HepG2 (cell line): ENCODE measurements around the gene EIF6. TPM values are rescaled to one million over a fixed set of nuclear protein-coding genes. Genes with fewer than 3 reads are reported as not detected.

Experiments
- DMAP1 ChIP-seq: IDR thresholded peaks from 2 replicates; pipeline ENCODE4 v1.6.1; 2016
- FOXA3 ChIP-seq: IDR thresholded peaks from 2 replicates; pipeline ENCODE4 v1.6.1; 2016; ENCODE audit warnings: missing genetic modification reagents, missing compliant biosample characterization
- ZSCAN25 ChIP-seq: sonication (generic); formaldehyde crosslinking; IDR thresholded peaks from 2 replicates; pipeline ENCODE4 v1.8.0; 2022; ENCODE audit warnings: mild to moderate bottlenecking, missing genetic modification reagents
- polyA plus RNA-seq, 8 experiments: library from polyadenylated mRNA; depleted of rRNA in 3 of 8; stranded (reverse) in 7 of 8; unstranded in 1 of 8; fragments of >200 nt; fragmentation: Illumina TruSeq in 4 of 8; extraction: Trizol in 4 of 8; gene quantifications; 2 replicates each; pipeline versions ENCODE4 v1.2.1 to v1.2.3, GENCODE V29; 2011 to 2016; ENCODE audit warnings: low read depth in 4 of 8, missing spikeins in 1 of 8, mixed read lengths in 1 of 8; ENCODE audit not compliant: insufficient read depth in 1 of 8
- total RNA-seq, 5 experiments: library from RNA; depleted of rRNA; stranded (reverse); fragments of >200 nt; fragmentation: Illumina TruSeq; extraction: Trizol; gene quantifications; 2 replicates each; pipeline ENCODE4 v1.2.3, GENCODE V29; 2016; ENCODE audit warnings: low read depth in 1 of 5
- TF ChIP-seq, protein P1 (sequence below): IDR thresholded peaks from 2 replicates; pipeline ENCODE4 v1.6.1; 2016; ENCODE audit warnings: missing compliant biosample characterization, missing genetic modification reagents, borderline replicate concordance
- TF ChIP-seq, protein P2 (sequence below): sonication (generic); formaldehyde crosslinking; conservative IDR thresholded peaks from 2 replicates; pipeline ENCODE4 v1.8.0; 2022; ENCODE audit warnings: mild to moderate bottlenecking, moderate library complexity, missing genetic modification reagents
- TF ChIP-seq, protein P3 (sequence below): sonication (generic); formaldehyde crosslinking; IDR thresholded peaks from 2 replicates; pipeline ENCODE4 v1.4.0; 2020; ENCODE audit warnings: missing genetic modification reagents, borderline replicate concordance
- TF ChIP-seq, protein P4 (sequence below): sonication (generic); formaldehyde crosslinking; conservative IDR thresholded peaks from 2 replicates; pipeline ENCODE4 v1.8.1; 2023; ENCODE audit warnings: missing genetic modification reagents
- TF ChIP-seq, protein P5 (sequence below): sonication (generic); formaldehyde crosslinking; conservative IDR thresholded peaks from 2 replicates; pipeline ENCODE4 v1.4.0; 2020; ENCODE audit warnings: mild to moderate bottlenecking, missing genetic modification reagents, moderate library complexity
- TF ChIP-seq, protein P6 (sequence below): sonication (generic); formaldehyde crosslinking; IDR thresholded peaks from 2 replicates; pipeline ENCODE4 v1.4.0; 2020; ENCODE audit warnings: missing genetic modification reagents, borderline replicate concordance

The EIF6 gene
- total and polyA plus RNA-seq, 2 of the 13 experiments (the other 11 are each of a cell fraction or from before 2014, with no cell fraction given): 462 to 466 TPM

DNA sequence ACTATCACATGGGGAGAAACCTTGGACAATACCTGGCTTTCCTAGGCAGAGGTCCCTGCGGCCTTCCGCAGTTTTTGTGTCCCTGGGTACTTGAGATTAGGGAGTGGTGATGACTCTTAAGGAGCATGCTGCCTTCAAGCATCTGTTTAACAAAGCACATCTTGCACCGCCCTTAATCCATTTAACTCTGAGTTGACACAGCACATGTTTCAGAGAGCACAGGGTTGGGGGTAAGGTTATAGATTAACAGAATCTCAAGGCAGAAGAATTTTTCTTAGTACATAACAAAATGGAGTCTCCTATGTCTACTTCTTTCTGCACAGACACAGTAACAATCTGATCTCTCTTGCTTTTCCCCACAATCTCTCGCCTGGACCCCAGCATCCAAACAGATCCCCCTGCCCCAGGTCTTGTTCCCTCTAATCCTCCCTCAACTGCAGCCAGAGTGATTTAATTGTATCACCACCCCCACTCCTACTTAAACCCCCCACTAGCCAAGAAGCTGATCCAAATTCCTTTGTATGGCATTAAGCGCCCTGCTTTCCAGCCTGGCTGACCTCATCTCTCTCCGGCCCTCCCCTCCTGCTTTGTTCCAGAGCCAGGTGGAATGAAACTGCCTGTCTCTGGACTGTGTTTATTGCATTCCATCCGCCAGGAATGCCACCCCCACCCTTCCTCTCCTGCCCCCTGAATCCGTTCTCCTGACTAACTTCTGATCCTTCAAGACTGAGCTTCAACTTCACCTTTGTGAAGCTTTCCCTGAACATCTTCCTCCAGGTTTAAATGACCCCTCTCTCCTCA, 21.6 kb downstream of the EIF6 start (continued):
- TF ChIP-seq, protein P1, sequence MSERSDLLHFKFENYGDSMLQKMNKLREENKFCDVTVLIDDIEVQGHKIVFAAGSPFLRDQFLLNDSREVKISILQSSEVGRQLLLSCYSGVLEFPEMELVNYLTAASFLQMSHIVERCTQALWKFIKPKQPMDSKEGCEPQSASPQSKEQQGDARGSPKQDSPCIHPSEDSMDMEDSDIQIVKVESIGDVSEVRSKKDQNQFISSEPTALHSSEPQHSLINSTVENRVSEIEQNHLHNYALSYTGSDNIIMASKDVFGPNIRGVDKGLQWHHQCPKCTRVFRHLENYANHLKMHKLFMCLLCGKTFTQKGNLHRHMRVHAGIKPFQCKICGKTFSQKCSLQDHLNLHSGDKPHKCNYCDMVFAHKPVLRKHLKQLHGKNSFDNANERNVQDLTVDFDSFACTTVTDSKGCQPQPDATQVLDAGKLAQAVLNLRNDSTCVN (CRISPR knock-in tag): peak; percentile 89; the same call in 1 of the 2 replicates
- peak; percentile 64; the same call in 1 of the 2 replicates for TF ChIP-seq DMAP1 (CRISPR knock-in tag)
- TF ChIP-seq, protein P2, sequence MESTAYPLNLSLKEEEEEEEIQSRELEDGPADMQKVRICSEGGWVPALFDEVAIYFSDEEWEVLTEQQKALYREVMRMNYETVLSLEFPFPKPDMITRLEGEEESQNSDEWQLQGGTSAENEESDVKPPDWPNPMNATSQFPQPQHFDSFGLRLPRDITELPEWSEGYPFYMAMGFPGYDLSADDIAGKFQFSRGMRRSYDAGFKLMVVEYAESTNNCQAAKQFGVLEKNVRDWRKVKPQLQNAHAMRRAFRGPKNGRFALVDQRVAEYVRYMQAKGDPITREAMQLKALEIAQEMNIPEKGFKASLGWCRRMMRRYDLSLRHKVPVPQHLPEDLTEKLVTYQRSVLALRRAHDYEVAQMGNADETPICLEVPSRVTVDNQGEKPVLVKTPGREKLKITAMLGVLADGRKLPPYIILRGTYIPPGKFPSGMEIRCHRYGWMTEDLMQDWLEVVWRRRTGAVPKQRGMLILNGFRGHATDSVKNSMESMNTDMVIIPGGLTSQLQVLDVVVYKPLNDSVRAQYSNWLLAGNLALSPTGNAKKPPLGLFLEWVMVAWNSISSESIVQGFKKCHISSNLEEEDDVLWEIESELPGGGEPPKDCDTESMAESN (CRISPR knock-in tag): peak; percentile 22; the same call in 1 of the 2 replicates
- TF ChIP-seq FOXA3 (CRISPR knock-in tag): 0 out of 2 replicates have a peak, but pooled peaks have one; percentile 2
- TF ChIP-seq, protein P3, sequence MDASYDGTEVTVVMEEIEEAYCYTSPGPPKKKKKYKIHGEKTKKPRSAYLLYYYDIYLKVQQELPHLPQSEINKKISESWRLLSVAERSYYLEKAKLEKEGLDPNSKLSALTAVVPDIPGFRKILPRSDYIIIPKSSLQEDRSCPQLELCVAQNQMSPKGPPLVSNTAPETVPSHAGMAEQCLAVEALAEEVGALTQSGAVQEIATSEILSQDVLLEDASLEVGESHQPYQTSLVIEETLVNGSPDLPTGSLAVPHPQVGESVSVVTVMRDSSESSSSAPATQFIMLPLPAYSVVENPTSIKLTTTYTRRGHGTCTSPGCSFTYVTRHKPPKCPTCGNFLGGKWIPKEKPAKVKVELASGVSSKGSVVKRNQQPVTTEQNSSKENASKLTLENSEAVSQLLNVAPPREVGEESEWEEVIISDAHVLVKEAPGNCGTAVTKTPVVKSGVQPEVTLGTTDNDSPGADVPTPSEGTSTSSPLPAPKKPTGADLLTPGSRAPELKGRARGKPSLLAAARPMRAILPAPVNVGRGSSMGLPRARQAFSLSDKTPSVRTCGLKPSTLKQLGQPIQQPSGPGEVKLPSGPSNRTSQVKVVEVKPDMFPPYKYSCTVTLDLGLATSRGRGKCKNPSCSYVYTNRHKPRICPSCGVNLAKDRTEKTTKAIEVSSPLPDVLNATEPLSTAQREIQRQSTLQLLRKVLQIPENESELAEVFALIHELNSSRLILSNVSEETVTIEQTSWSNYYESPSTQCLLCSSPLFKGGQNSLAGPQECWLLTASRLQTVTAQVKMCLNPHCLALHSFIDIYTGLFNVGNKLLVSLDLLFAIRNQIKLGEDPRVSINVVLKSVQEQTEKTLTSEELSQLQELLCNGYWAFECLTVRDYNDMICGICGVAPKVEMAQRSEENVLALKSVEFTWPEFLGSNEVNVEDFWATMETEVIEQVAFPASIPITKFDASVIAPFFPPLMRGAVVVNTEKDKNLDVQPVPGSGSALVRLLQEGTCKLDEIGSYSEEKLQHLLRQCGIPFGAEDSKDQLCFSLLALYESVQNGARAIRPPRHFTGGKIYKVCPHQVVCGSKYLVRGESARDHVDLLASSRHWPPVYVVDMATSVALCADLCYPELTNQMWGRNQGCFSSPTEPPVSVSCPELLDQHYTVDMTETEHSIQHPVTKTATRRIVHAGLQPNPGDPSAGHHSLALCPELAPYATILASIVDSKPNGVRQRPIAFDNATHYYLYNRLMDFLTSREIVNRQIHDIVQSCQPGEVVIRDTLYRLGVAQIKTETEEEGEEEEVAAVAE: peak; percentile 29; the same call in 1 of the 2 replicates
- TF ChIP-seq, protein P4, sequence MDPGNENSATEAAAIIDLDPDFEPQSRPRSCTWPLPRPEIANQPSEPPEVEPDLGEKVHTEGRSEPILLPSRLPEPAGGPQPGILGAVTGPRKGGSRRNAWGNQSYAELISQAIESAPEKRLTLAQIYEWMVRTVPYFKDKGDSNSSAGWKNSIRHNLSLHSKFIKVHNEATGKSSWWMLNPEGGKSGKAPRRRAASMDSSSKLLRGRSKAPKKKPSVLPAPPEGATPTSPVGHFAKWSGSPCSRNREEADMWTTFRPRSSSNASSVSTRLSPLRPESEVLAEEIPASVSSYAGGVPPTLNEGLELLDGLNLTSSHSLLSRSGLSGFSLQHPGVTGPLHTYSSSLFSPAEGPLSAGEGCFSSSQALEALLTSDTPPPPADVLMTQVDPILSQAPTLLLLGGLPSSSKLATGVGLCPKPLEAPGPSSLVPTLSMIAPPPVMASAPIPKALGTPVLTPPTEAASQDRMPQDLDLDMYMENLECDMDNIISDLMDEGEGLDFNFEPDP (CRISPR knock-in tag): 0 out of 2 replicates have a peak, but pooled peaks have one; percentile 71
- TF ChIP-seq, protein P5, sequence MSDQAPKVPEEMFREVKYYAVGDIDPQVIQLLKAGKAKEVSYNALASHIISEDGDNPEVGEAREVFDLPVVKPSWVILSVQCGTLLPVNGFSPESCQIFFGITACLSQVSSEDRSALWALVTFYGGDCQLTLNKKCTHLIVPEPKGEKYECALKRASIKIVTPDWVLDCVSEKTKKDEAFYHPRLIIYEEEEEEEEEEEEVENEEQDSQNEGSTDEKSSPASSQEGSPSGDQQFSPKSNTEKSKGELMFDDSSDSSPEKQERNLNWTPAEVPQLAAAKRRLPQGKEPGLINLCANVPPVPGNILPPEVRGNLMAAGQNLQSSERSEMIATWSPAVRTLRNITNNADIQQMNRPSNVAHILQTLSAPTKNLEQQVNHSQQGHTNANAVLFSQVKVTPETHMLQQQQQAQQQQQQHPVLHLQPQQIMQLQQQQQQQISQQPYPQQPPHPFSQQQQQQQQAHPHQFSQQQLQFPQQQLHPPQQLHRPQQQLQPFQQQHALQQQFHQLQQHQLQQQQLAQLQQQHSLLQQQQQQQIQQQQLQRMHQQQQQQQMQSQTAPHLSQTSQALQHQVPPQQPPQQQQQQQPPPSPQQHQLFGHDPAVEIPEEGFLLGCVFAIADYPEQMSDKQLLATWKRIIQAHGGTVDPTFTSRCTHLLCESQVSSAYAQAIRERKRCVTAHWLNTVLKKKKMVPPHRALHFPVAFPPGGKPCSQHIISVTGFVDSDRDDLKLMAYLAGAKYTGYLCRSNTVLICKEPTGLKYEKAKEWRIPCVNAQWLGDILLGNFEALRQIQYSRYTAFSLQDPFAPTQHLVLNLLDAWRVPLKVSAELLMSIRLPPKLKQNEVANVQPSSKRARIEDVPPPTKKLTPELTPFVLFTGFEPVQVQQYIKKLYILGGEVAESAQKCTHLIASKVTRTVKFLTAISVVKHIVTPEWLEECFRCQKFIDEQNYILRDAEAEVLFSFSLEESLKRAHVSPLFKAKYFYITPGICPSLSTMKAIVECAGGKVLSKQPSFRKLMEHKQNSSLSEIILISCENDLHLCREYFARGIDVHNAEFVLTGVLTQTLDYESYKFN: peak; percentile 55
- TF ChIP-seq, protein P6, sequence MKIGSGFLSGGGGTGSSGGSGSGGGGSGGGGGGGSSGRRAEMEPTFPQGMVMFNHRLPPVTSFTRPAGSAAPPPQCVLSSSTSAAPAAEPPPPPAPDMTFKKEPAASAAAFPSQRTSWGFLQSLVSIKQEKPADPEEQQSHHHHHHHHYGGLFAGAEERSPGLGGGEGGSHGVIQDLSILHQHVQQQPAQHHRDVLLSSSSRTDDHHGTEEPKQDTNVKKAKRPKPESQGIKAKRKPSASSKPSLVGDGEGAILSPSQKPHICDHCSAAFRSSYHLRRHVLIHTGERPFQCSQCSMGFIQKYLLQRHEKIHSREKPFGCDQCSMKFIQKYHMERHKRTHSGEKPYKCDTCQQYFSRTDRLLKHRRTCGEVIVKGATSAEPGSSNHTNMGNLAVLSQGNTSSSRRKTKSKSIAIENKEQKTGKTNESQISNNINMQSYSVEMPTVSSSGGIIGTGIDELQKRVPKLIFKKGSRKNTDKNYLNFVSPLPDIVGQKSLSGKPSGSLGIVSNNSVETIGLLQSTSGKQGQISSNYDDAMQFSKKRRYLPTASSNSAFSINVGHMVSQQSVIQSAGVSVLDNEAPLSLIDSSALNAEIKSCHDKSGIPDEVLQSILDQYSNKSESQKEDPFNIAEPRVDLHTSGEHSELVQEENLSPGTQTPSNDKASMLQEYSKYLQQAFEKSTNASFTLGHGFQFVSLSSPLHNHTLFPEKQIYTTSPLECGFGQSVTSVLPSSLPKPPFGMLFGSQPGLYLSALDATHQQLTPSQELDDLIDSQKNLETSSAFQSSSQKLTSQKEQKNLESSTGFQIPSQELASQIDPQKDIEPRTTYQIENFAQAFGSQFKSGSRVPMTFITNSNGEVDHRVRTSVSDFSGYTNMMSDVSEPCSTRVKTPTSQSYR: peak; percentile 14; the same call in 1 of the 2 replicates
- 0 out of 2 replicates have a peak, but pooled peaks have one; percentile 50 for TF ChIP-seq ZSCAN25 (CRISPR knock-in tag)
